GM23248 (cell line): ENCODE data around the gene LIMS2.

Experiments
- EZH2 ChIP-seq: fragments of 200-600 bp; sonication (generic); IDR thresholded peaks from 2 replicates; pipeline ENCODE4 v1.6.1; 2018; ENCODE audit warnings: antibody characterized with exemption, mild to moderate bottlenecking; ENCODE audit not compliant: insufficient read depth, poor library complexity, severe bottlenecking
- EZH2phosphoT487 ChIP-seq: fragments of 200-600 bp; sonication (generic); IDR thresholded peaks from 2 replicates; pipeline ENCODE4 v1.6.1; 2018; ENCODE audit warnings: antibody characterized with exemption, moderate library complexity, mild to moderate bottlenecking, low read depth; ENCODE audit not compliant: insufficient read depth

- TF ChIP-seq EZH2phosphoT487 (no peak), EZH2 (no peak)
These were observed 68.5 kb downstream of the LIMS2 start for GRCh38 chr2:127606625-127607398.
